Activated CD4-positive, CD25-positive, alpha-beta regulatory T cell (primary cell): Measurements from ENCODE around the gene EHD1.

ENCODE experiments used
- DNase-seq, 4 experiments: peaks; one replicate each; lab custom pipeline; 2025; lab: John Stamatoyannopoulos, UW

Gene EHD1

DNA sequence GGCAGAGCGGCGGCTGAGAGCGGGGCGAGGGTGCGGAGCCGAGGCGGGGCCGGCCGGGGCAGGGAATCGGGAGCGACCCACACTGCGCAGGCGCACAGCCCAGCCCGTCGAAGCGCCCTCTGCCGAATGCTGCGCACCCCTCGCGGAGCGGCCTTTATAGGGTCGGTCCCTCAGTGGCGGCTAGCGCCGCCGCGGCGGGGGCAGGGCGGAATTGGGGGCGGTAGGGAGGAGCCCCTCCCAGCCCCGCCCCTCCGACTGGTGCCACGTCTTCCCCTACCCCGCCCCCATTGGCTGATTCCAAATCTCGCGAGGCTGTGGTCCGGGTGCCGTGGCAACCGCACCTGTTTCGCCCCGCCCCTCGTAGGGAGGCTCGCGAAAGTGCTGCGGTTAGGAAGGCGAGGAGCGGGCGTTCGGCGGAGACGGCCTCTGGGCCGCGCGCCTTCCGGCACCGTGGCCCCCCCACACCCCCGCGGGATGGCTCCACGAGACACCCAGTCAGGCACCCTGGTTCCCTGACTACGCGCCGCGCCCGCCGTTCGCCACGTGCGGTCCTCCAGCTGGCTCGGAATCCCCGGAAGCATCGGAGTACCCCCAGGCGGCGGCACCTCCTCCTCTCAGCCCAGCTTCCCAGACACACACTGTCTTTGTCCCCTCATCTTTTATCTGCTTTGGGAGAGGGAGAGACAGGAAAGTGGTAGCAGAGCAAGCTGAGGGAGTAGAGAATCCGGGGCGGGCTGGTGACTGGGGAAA, at the start of gene EHD1:
EHD1 (minus strand) TSS at position 128 of the 750 bp plus-strand sequence. CDS start 157 bp downstream, outside the sequence.
- DNase-seq = peak; percentile 99 to 100 (median 100)

DNA sequence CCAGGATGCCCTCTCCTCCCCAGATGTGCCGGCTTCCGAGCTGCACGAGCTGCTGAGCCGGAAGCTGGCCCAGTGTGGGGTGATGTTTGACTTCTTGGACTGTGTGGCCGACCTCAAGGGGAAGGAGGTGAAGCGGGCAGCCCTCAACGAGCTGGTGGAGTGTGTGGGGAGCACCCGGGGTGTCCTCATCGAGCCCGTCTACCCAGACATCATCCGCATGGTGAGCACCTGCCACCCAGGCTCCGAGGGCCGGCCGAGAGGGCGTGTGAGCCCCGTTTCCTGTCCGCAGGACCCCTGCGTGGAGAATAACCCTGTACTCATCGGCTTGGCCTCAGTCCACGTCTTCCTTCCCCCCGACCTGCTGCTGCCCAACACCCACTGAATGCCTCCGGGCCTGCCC, 48.3 kb upstream of the EHD1 start:
- DNase-seq = no peak

GRCh38 chr11:64925536-64926436, 47.4 kb upstream of the EHD1 start:
- no peak for DNase-seq

DNA sequence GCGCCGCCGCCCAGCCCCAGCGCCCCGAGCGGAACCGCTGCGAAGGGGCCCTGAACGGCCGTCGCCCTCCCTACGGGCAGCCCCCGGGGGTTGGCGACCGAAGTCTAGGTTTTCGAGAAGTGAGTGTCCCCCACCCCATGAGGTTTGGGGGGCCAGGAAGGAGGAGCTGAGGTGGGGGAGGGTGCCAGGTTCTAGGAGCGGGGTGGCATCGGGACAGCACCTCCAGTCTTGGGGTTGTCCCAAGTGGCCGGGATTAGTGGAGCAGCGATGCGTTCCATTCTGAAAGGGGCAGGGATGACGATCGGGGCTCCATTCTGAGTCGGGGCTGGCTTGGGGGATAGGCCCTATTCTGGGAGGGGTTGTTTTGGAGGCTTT, 46.5 kb upstream of the EHD1 start:
- no peak for DNase-seq

- DNase-seq = peak; percentile 75 to 85 (median 80)
Observed at GRCh38 chr11:64923944-64924909, 45.8 kb upstream of the EHD1 start, which contains the start of gene PPP2R5B. TSS of gene PPP2R5B (plus strand) at chr11:64924689. CDS start at chr11:64925735, 1,046 bp downstream.

DNA sequence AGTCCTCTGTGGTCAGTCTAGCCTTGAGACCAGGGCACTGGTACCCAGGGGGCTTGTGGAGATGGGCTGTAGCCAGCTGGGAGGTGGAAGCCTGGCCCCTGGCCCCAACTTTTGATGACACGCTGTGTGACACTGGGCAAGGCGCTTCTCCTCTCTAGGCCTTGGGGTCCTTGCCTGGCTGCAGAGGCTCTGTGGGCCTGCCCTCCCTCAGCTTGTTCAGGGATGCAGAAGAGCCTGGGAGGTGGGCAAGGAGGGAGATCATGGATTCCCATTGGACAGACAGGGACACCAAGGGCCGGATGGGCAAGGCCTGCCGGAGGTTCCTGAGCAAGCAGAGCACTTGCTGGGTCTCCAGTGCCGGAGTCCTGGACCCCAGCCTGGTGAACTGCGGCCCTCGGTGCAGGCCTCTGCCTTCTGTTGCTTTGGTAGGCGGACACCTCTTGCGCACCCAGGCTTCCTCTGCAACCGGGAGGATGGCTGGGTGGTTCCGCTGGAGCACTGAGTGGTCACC, 44.8 kb upstream of the EHD1 start:
- DNase-seq = no peak

DNA sequence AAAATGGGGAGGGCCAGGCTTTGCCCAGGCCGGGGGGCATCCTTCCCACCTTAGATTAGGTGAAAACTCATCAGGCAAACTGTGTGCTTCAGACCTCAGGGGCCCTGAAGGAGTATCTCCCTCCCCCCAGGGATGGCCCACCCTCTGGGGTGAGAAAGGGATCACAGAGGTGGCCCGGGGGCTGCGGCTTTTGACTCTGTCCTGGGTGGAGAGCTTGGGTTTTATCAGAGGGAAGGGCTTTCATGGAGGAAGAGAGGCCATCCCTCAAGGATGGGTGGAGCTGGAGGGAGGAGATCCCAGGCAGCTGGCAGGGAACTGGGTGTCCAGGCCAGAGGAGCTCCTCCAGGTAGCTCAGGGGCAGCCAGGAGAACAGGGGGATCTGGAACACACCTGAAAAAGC, 43.0 kb upstream of the EHD1 start:
- no peak for DNase-seq

GRCh38 chr11:64920124-64920523, 41.7 kb upstream of the EHD1 start:
- DNase-seq = no peak

GRCh38 chr11:64919627-64920026, 41.2 kb upstream of the EHD1 start:
- DNase-seq = no peak

DNA sequence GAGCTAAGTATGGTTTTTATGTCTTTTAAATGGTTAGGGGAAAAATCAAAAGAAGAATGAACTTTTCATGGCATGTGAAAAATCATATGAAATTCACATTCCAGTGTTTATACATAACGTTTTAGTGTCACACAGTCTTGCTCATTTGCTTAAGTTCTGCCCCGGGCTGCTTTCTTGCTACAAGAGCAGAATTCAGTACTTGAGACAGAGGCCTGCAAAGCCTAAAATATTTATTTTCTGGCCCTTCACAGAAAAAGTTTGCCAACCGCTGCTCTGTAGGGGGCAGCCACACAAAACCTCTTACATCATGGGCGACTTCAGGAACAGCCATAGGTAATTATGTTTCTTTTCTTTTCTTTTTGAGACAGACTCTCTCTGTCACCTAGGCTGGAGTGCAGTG, 39.6 kb upstream of the EHD1 start:
- no peak for DNase-seq

- DNase-seq = no peak
Observed at GRCh38 chr11:64917663-64917995, 39.2 kb upstream of the EHD1 start.

DNA sequence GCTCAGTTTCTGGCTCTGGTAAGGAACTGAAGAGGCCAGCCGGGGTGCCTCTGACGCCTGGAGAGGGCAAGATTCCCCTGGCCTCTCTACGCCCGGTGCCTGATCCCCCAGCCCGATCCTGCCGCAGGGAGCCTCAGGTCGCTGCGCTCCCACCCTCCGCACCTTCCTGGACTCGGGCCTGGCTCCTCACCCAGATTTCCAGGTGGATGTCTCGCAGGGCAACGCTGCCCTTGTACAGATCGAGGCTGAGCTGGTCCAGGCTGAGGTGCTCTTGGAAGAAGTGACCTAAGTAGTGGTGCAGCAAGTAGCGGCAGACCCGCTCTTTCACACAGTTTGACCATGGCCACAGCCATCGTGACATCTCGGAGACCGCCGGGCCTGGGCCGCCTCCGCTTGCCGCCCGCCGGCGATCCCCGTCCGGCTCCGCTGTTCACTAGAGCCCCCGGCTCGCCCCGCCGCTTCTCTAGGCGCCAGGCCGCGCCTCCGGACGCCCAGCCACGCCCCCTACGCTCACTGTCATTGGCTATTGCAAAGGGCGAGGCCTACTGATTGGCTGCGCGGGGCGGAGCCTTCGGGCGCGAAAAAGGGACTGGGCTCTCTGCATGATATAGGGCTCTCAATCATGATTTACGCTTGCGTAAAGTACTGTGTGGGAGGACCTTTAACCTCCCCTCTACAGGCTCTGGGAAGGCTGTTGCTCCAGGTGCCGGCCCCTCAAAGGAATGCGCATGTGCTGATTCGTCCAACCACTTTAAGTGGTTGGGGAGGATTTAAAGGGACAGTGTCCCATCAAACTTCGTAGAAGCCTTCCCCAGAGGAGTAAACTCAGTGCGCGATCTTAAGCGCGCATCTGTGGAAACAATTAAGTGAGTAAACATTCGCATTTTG, 38.6 kb upstream of the EHD1 start, which contains the start of gene ATG2A:
ATG2A (minus strand) TSS at position 435 of the 888 bp plus-strand sequence; CDS start at position 361, 74 bp downstream.
- DNase-seq = peak; percentile 97 to 98 (median 98)

- no peak for DNase-seq
Observed at GRCh38 chr11:64916040-64916774, 37.8 kb upstream of the EHD1 start.

DNA sequence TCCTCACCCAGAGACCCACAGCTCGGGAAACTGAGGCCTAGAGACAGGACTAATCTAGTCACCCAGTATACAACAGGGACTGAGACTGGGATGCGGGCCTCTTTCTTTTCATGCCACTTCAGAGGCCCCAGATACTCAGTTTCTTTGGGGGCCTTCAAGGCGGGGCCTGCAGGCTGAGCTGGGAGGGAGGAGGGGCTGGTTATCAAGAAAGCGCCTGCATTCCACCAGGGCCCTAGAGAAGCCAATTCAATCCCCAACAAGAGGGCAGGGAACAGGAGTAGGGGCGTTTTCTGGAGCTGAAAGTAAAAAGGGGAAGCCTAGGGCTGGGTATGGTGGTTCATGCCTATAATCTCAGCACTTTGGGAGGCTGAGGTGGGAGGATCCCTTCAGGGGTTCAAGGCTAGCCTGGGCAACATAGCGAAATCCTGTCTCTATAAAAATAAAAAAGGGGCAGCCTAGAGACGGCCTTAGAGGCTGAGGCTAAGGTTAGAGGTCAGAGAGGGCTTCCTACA, 37.0 kb upstream of the EHD1 start:
- DNase-seq = no peak

DNA sequence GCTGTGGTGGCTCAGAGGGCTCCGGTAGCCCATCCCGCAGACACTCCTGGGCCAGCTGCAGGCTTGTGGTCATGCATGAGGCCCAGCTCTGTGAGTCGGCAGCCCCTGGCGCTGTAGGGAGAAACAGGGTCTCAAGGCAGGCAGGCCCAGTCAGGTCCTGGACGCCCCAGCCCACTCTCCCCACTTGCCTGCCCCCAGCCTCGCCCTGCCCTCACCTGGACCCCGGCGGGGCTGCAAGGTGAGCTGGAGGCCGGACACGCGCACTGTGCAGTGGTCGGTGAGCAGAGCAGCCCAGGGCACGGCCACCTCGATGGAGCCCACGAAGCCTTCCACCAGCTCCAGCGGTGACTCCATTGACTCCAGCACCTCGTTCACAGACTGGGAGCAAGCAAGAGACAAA, 35.7 kb upstream of the EHD1 start:
- DNase-seq = no peak

- DNase-seq = no peak
Observed at GRCh38 chr11:64913171-64913727, 34.8 kb upstream of the EHD1 start.

- DNase-seq = no peak
Observed at GRCh38 chr11:64911689-64912088, 33.3 kb upstream of the EHD1 start.

DNA sequence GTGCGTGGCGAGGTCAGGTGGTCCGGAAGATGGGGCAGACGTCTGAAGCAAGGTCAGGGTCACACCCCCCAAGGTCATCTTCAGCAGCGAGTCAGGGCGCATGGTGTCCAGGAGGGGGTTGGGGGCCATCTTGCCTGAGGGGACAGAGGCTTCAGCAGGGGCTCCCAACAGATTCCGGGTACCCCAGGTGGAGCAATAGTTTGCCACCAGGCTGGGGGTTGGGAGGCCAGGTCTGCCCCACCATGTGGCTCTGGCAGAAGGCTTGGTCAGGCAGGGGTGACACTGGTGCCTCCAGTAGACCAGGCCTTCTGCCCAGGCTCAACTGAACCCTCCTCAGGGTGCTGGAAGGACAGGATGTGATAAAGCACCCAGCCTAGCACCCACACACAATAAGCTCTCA, 32.7 kb upstream of the EHD1 start:
- DNase-seq = no peak

GRCh38 chr11:64910451-64911093, 32.2 kb upstream of the EHD1 start:
- no peak for DNase-seq
